Measurements from ENCODE around the gene KRTDAP. TPM values are rescaled to one million over a fixed set of nuclear protein-coding genes. Genes with fewer than 3 reads are reported as not detected.

KRTDAP gene
- total RNA-seq, 1 experiment from 2014 or later: not detected

GRCh38 chr19:35438527-35438926, 51.7 kb downstream of the KRTDAP start:
- intact Hi-C loops (cut with micrococcal nuclease): no loop called here
- H3K36me3 Mint-ChIP-seq (ENCODE audit: insufficient read depth, unreplicated experiment): no peaks in the 10 kb centered on the region
- no peak overlapping the region for H3K4me3 Mint-ChIP-seq (ENCODE audit: unreplicated experiment)
- TF ChIP-seq CTCF (IDR thresholded peaks at IDR 0.05; ENCODE audit: unreplicated experiment): no peak
- H3K27ac Mint-ChIP-seq (ENCODE audit: low read depth, unreplicated experiment): no peak overlapping the region
- ChIA-PET POLR2A (no interaction called here), CTCF (no interaction called here)
- DNase-seq (ENCODE audit: unreplicated experiment): peak; percentile 26
- H3K9me3 Mint-ChIP-seq (ENCODE audit: unreplicated experiment): no peaks in the 10 kb centered on the region
- no TSS peak for BruUV-seq (replicated peaks)
- peaks cover 9% of the 10 kb centered on the region for H3K4me1 Mint-ChIP-seq (ENCODE audit: insufficient read depth, unreplicated experiment)
- peaks cover 22% of the 10 kb centered on the region for H3K27me3 Mint-ChIP-seq (ENCODE audit: insufficient read depth, unreplicated experiment)

GRCh38 chr19:35438096-35438495, 52.2 kb downstream of the KRTDAP start:
- intact Hi-C loops (cut with micrococcal nuclease): no loop called here
- no peaks in the 10 kb centered on the region for H3K36me3 Mint-ChIP-seq (ENCODE audit: insufficient read depth, unreplicated experiment)
- TF ChIP-seq CTCF (IDR thresholded peaks at IDR 0.05; ENCODE audit: unreplicated experiment): no peak
- no peaks in the 10 kb centered on the region for H3K9me3 Mint-ChIP-seq (ENCODE audit: unreplicated experiment)
- H3K4me3 Mint-ChIP-seq (ENCODE audit: unreplicated experiment): no peak overlapping the region
- peaks cover 26% of the 10 kb centered on the region for H3K27me3 Mint-ChIP-seq (ENCODE audit: insufficient read depth, unreplicated experiment)
- BruUV-seq (replicated peaks): no TSS peak
- CTCF ChIA-PET: no interaction called here
- DNase-seq (ENCODE audit: unreplicated experiment): no peak
- peaks cover 9% of the 10 kb centered on the region for H3K4me1 Mint-ChIP-seq (ENCODE audit: insufficient read depth, unreplicated experiment)
- POLR2A ChIA-PET: no interaction called here
- H3K27ac Mint-ChIP-seq (ENCODE audit: low read depth, unreplicated experiment): no peak overlapping the region

- no TSS peak for BruUV-seq (replicated peaks)
- CTCF ChIA-PET: interaction anchor here (0.6 kb wide), 1 partner anchor 224 kb away, joined by 3 read pairs; no protein-coding TSS in a partner anchor
- POLR2A ChIA-PET: no interaction called here
- Mint-ChIP-seq H3K4me3 (ENCODE audit: unreplicated experiment) (no peak overlapping the region), H3K4me1 (ENCODE audit: insufficient read depth, unreplicated experiment) (peaks cover 9% of the 10 kb centered on the region), H3K36me3 (ENCODE audit: insufficient read depth, unreplicated experiment) (no peaks in the 10 kb centered on the region), H3K27ac (ENCODE audit: low read depth, unreplicated experiment) (no peak overlapping the region), H3K27me3 (ENCODE audit: insufficient read depth, unreplicated experiment) (peaks cover 32% of the 10 kb centered on the region), H3K9me3 (ENCODE audit: unreplicated experiment) (no peaks in the 10 kb centered on the region)
- no peak for TF ChIP-seq CTCF (IDR thresholded peaks at IDR 0.05; ENCODE audit: unreplicated experiment)
- intact Hi-C loops (cut with micrococcal nuclease): no loop called here
- DNase-seq (ENCODE audit: unreplicated experiment): no peak
Observed at GRCh38 chr19:35437406-35437951, 52.8 kb downstream of the KRTDAP start.

Other genes with a start within 250 kb of the KRTDAP start
- 60.6 and 64.1 TPM in 2 replicates for gene LSR, start 241.5 kb downstream of the KRTDAP start, total RNA-seq (2022)
- 81.6 and 95.7 TPM in 2 replicates for gene USF2, start 221.5 kb downstream of the KRTDAP start, total RNA-seq (2022)
- not detected in 2 replicates for gene HAMP, start 207.9 kb downstream of the KRTDAP start, total RNA-seq (2022)
- not detected in 2 replicates for gene MAG, start 198.3 kb downstream of the KRTDAP start, total RNA-seq (2022)
- gene CD22, start 161.3 kb downstream of the KRTDAP start, total RNA-seq (2022): 0.56 and 1.7 TPM in 2 replicates
- not detected in 2 replicates for gene FFAR1, start 142.6 kb downstream of the KRTDAP start, total RNA-seq (2022)
- not detected in 2 replicates for gene FFAR3, start 132.0 kb downstream of the KRTDAP start, total RNA-seq (2022)
- not detected in 2 replicates for gene GPR42, start 119.4 kb downstream of the KRTDAP start, total RNA-seq (2022)
- gene FFAR2, start 42.2 kb downstream of the KRTDAP start, total RNA-seq (2022): not detected in 2 replicates
- gene DMKN, start 23.2 kb upstream of the KRTDAP start, total RNA-seq (2022): 86.2 and 90.7 TPM in 2 replicates
- gene SBSN, start 37.8 kb upstream of the KRTDAP start, total RNA-seq (2022): 0.61 TPM in 1 of 2 replicates, not detected in the other
- gene GAPDHS, start 43.0 kb upstream of the KRTDAP start, total RNA-seq (2022): not detected in 2 replicates
- 110 and 123 TPM in 2 replicates for gene TMEM147, start 55.2 kb upstream of the KRTDAP start, total RNA-seq (2022)
- gene ATP4A, start 73.2 kb upstream of the KRTDAP start, total RNA-seq (2022): not detected in 2 replicates
- not detected in 2 replicates for gene PMIS2, start 95.7 kb upstream of the KRTDAP start, total RNA-seq (2022)
- gene HAUS5, start 122.3 kb upstream of the KRTDAP start, total RNA-seq (2022): 6.3 and 10.6 TPM in 2 replicates
- 84.2 and 87.7 TPM in 2 replicates for gene RBM42, start 138.6 kb upstream of the KRTDAP start, total RNA-seq (2022)
- 0.44 and 1.0 TPM in 2 replicates for gene ETV2, start 151.3 kb upstream of the KRTDAP start, total RNA-seq (2022)
- 213 and 265 TPM in 2 replicates for gene COX6B1, start 157.9 kb upstream of the KRTDAP start, total RNA-seq (2022)
- gene UPK1A, start 176.1 kb upstream of the KRTDAP start, total RNA-seq (2022): not detected in 2 replicates
- gene ZBTB32, start 214.1 kb upstream of the KRTDAP start, total RNA-seq (2022): not detected in 2 replicates
- 36.0 TPM in 2 replicates for gene KMT2B, start 227.5 kb upstream of the KRTDAP start, total RNA-seq (2022)